Measurements from ENCODE around the gene AP3S2.
A peak's percentile ranks its signal among the peaks of the same experiment; 100 is the strongest.

The AP3S2 gene

GRCh38 chr15:89781891-89782618, 111.7 kb downstream of the AP3S2 start:
- peak; percentile 52 for DNase-seq (ENCODE audit: low read depth)
- TF ChIP-seq CTCF (IDR thresholded peaks at IDR 0.05; ENCODE audit: control insufficient read depth, insufficient read depth, low read depth, low read length, missing control alignments) = no peak
- H3K4me3 ChIP-seq (ENCODE audit: control insufficient read depth, low read depth, low read length) = no peak overlapping the region

DNA sequence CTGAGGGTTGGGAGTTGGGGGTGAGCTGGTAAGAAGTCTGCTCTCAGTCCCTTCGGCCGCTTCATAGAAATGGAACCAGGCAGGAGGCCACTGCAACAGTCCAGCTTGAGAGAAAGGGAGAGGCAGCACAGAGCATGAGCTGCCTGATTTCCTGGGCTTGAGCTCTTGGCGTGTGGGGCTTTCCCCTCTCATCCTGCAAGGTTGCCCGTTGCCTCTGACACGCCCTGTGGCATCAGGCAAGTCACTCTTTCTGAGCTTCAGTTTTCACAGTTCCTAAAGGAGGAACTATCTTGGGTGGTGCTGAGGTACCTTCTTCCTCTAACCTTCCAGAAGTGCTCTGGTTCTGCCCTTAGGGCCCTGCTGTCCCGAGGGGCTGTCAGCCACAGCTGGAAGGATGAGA, 112.7 kb downstream of the AP3S2 start:
- DNase-seq (ENCODE audit: low read depth) = no peak
- no peak for TF ChIP-seq CTCF (IDR thresholded peaks at IDR 0.05; ENCODE audit: control insufficient read depth, insufficient read depth, low read depth, low read length, missing control alignments)
- no peak overlapping the region for H3K4me3 ChIP-seq (ENCODE audit: control insufficient read depth, low read depth, low read length)

DNA sequence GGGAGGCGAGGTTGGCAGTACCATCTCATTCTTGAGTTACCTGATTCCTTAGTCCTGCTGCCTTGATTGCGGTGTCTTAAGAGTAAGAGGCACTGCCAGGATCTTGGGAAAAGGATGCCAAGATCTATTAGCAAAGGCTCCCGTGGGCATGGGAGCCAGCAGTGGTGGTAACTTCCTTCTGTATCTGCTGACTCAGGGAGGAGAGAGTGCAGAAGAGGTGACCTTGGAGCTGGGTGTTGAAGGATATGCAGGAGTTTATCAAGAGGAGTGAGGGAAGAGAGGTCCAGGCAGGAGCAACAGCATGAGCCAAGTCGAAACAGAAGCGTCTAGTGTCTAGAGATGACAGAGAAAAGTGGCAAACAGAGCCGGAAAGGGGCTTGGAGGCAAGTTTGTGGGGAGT, 113.2 kb downstream of the AP3S2 start:
- DNase-seq (ENCODE audit: low read depth) = no peak

More for the DNA sequence above, 113.2 kb downstream of the AP3S2 start:
- H3K4me3 ChIP-seq (ENCODE audit: control insufficient read depth, low read depth, low read length) = no peak overlapping the region
- no peak for TF ChIP-seq CTCF (IDR thresholded peaks at IDR 0.05; ENCODE audit: control insufficient read depth, insufficient read depth, low read depth, low read length, missing control alignments)
